SU-DHL-6 (cell line): ENCODE measurements around the gene THSD4.

ENCODE experiments used
- EZH2phosphoT487 ChIP-seq: fragments of 200-600 bp; sonication (generic), shearing (Covaris generic); conservative IDR thresholded peaks from 2 replicates; pipeline ENCODE4 v1.6.1; 2018; ENCODE audit warnings: mild to moderate bottlenecking, antibody characterized with exemption, low read length, moderate library complexity, mixed read lengths
- TF ChIP-seq, protein P1 (sequence below): fragments of 200-600 bp; sonication (generic); IDR thresholded peaks from one replicate; pipeline ENCODE4 v1.5.1; 2017; ENCODE audit warnings: antibody characterized with exemption, mild to moderate bottlenecking, low read length, moderate library complexity; ENCODE audit not compliant: insufficient read depth, poor library complexity, severe bottlenecking

DNA sequence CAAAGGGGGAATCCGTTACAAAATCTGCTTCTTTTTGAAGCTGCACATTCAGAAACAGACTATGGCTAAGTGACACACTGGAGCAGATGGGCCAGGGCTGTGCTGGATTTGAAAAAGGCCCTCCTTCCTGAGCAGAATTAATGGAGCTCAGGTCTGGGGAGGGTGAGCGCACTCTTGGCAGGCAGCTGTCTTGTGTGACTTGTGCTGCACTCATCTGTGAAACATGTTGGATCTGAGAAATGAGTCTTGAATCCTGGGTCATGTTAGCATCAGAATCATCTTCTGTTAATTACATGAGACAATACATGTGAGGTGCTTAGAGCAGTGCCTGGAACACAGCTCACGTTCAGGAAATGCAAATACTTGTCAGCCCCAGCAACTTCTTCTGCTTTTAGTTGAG lies 219.6 kb downstream of the THSD4 start:
- no peak for TF ChIP-seq EZH2phosphoT487
- TF ChIP-seq, protein P1, sequence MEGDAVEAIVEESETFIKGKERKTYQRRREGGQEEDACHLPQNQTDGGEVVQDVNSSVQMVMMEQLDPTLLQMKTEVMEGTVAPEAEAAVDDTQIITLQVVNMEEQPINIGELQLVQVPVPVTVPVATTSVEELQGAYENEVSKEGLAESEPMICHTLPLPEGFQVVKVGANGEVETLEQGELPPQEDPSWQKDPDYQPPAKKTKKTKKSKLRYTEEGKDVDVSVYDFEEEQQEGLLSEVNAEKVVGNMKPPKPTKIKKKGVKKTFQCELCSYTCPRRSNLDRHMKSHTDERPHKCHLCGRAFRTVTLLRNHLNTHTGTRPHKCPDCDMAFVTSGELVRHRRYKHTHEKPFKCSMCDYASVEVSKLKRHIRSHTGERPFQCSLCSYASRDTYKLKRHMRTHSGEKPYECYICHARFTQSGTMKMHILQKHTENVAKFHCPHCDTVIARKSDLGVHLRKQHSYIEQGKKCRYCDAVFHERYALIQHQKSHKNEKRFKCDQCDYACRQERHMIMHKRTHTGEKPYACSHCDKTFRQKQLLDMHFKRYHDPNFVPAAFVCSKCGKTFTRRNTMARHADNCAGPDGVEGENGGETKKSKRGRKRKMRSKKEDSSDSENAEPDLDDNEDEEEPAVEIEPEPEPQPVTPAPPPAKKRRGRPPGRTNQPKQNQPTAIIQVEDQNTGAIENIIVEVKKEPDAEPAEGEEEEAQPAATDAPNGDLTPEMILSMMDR = no peak
